Smooth muscle cell of the brain vasculature (primary cell): Measurements from ENCODE around the gene RAB11FIP2.
"Not testable (repeated sequence)": the region's sequence is repeated elsewhere in the genome, so short reads cannot be mapped to it uniquely, and the experiment has no call there.

Experiments used
- DNase-seq: peaks from one replicate; pipeline ENCODE4 v3.0.0-alpha.2; 2012; ENCODE audit warnings: low read depth, low spot score

RAB11FIP2 gene

GRCh38 chr10:118046395-118047156 is at the start of gene RAB11FIP2:
Gene RAB11FIP2 (minus strand): TSS chr10:118046941. CDS start chr10:118046163, 778 bp downstream.
- peak; percentile 82 for DNase-seq

GRCh38 chr10:118096022-118096421 is 49.3 kb upstream of the RAB11FIP2 start:
- no peak for DNase-seq

GRCh38 chr10:118092209-118092608 is 45.5 kb upstream of the RAB11FIP2 start:
- DNase-seq = no peak

GRCh38 chr10:118080817-118081216 is 34.1 kb upstream of the RAB11FIP2 start:
- DNase-seq = no peak

- DNase-seq = no peak
Observed at GRCh38 chr10:118076705-118077104, 30.0 kb upstream of the RAB11FIP2 start.

GRCh38 chr10:118072840-118073239 is 26.1 kb upstream of the RAB11FIP2 start:
- no peak for DNase-seq

- DNase-seq = not testable (repeated sequence)
Observed at GRCh38 chr10:118067389-118067788, 20.6 kb upstream of the RAB11FIP2 start.

GRCh38 chr10:118062798-118063238 is 16.1 kb upstream of the RAB11FIP2 start:
- no peak for DNase-seq

- no peak for DNase-seq
Observed at GRCh38 chr10:118058371-118058770, 11.6 kb upstream of the RAB11FIP2 start.

GRCh38 chr10:118057361-118057760 is 10.6 kb upstream of the RAB11FIP2 start:
- DNase-seq = no peak

- DNase-seq = no peak
Observed at GRCh38 chr10:118054383-118054782, 7.6 kb upstream of the RAB11FIP2 start.

GRCh38 chr10:118052816-118053215 is 6.1 kb upstream of the RAB11FIP2 start:
- DNase-seq = no peak

GRCh38 chr10:118047880-118048279 is 1.1 kb upstream of the RAB11FIP2 start:
- no peak for DNase-seq

GRCh38 chr10:118047157-118047719 is 497 bp upstream of the RAB11FIP2 start:
- no peak for DNase-seq

GRCh38 chr10:118045837-118046394 is 825 bp downstream of the RAB11FIP2 start:
- DNase-seq = no peak

- DNase-seq = no peak
Observed at GRCh38 chr10:118045158-118045836, 1.4 kb downstream of the RAB11FIP2 start.

GRCh38 chr10:118042827-118043242 is 3.9 kb downstream of the RAB11FIP2 start:
- DNase-seq = no peak

GRCh38 chr10:118042336-118042735 is 4.4 kb downstream of the RAB11FIP2 start:
- DNase-seq = no peak

GRCh38 chr10:118041316-118041715 is 5.4 kb downstream of the RAB11FIP2 start:
- no peak for DNase-seq

GRCh38 chr10:118036281-118036875 is 10.4 kb downstream of the RAB11FIP2 start:
- DNase-seq = no peak

GRCh38 chr10:118035354-118036005 is 11.3 kb downstream of the RAB11FIP2 start:
- no peak for DNase-seq
